ENCODE data around the gene PHC3.
A peak's percentile ranks its signal among the peaks of the same experiment; 100 is the strongest.

Gene PHC3

GRCh38 chr3:170050753-170051152 lies 130.8 kb downstream of the PHC3 start:
- no peak for TF ChIP-seq Cebpa-rat (IDR thresholded peaks at IDR 0.05)
- H3K27me3 ChIP-seq, result no peaks in the 10 kb centered on the region

GRCh38 chr3:170049146-170050000 lies 132.2 kb downstream of the PHC3 start:
- H3K27me3 ChIP-seq, result no peaks in the 10 kb centered on the region
- H3K4me3 ChIP-seq, result no peak overlapping the region
- no peak for TF ChIP-seq Cebpa-rat (IDR thresholded peaks at IDR 0.05)
- no peak overlapping the region for H3K27ac ChIP-seq
- no peak overlapping the region; the same call in 1 of the 2 replicates for H3K4me2 ChIP-seq
- no peaks in the 10 kb centered on the region for H4K20me1 ChIP-seq
- no peak overlapping the region for H3K9ac ChIP-seq
- no peaks in the 10 kb centered on the region for H3K9me3 ChIP-seq
- peaks cover 29% of the 10 kb centered on the region for H3K4me1 ChIP-seq
- H3K36me3 ChIP-seq, result no peaks in the 10 kb centered on the region

More at GRCh38 chr3:170050753-170051152, 130.8 kb downstream of the PHC3 start:
- no peak overlapping the region for H3K27ac ChIP-seq
- no peaks in the 10 kb centered on the region for H4K20me1 ChIP-seq
- no peaks in the 10 kb centered on the region for H3K36me3 ChIP-seq
- no peak overlapping the region for H3K4me3 ChIP-seq
- peaks cover 16% of the 10 kb centered on the region for H3K4me1 ChIP-seq
- H3K9ac ChIP-seq, result no peak overlapping the region
- no peaks in the 10 kb centered on the region for H3K9me3 ChIP-seq
- no peak overlapping the region for H3K4me2 ChIP-seq

- TF ChIP-seq Cebpa-rat (IDR thresholded peaks at IDR 0.05), result no peak
- H3K27me3 ChIP-seq, result no peaks in the 10 kb centered on the region
- H3K4me2 ChIP-seq, result no peak overlapping the region
- H3K9ac ChIP-seq, result no peak overlapping the region
- no peaks in the 10 kb centered on the region for H3K9me3 ChIP-seq
- H3K36me3 ChIP-seq, result no peaks in the 10 kb centered on the region
- peaks cover 43% of the 10 kb centered on the region for H3K4me1 ChIP-seq
- H3K4me3 ChIP-seq, result no peak overlapping the region
- H3K27ac ChIP-seq, result no peak overlapping the region
- H4K20me1 ChIP-seq, result no peaks in the 10 kb centered on the region
Observed at GRCh38 chr3:170047133-170047404, 134.5 kb downstream of the PHC3 start.

GRCh38 chr3:170046269-170047132 lies 135.0 kb downstream of the PHC3 start:
- Histone ChIP-seq H4K20me1 (no peaks in the 10 kb centered on the region), H3K9me3 (0 out of 2 replicates have a peak, but pooled peaks cover 2% of the 10 kb centered on the region), H3K27me3 (peaks cover 1% of the 10 kb centered on the region; the same call in 1 of the 2 replicates), H3K9ac (no peak overlapping the region), H3K4me2 (peak overlapping the region; percentile 83; the same call in 1 of the 2 replicates), H3K4me3 (no peak overlapping the region), H3K27ac (no peak overlapping the region), H3K4me1 (peaks cover 43% of the 10 kb centered on the region), H3K36me3 (no peaks in the 10 kb centered on the region)
- no peak for TF ChIP-seq Cebpa-rat (IDR thresholded peaks at IDR 0.05)

GRCh38 chr3:170044795-170045244 lies 136.7 kb downstream of the PHC3 start:
- peaks cover 43% of the 10 kb centered on the region for H3K4me1 ChIP-seq
- H3K27ac ChIP-seq, result peak overlapping the region; percentile 24; the same call in 1 of the 2 replicates
- no peaks in the 10 kb centered on the region for H3K36me3 ChIP-seq
- H3K4me3 ChIP-seq, result no peak overlapping the region
- no peak for TF ChIP-seq Cebpa-rat (IDR thresholded peaks at IDR 0.05)
- H3K27me3 ChIP-seq, result peaks cover 18% of the 10 kb centered on the region
- peak overlapping the region; percentile 83 for H3K4me2 ChIP-seq
- H3K9me3 ChIP-seq, result 0 out of 2 replicates have a peak, but pooled peaks cover 5% of the 10 kb centered on the region
- H3K9ac ChIP-seq, result no peak overlapping the region
- no peaks in the 10 kb centered on the region for H4K20me1 ChIP-seq

- Histone ChIP-seq H3K9me3 (0 out of 2 replicates have a peak, but pooled peaks cover 5% of the 10 kb centered on the region), H3K4me3 (no peak overlapping the region), H3K4me2 (peak overlapping the region; percentile 83), H3K9ac (no peak overlapping the region), H3K27ac (peak overlapping the region; percentile 24; the same call in 1 of the 2 replicates), H3K36me3 (no peaks in the 10 kb centered on the region), H4K20me1 (no peaks in the 10 kb centered on the region; the same call in 1 of the 2 replicates), H3K27me3 (peaks cover 24% of the 10 kb centered on the region), H3K4me1 (peaks cover 37% of the 10 kb centered on the region)
- TF ChIP-seq Cebpa-rat (IDR thresholded peaks at IDR 0.05), result no peak
Observed at GRCh38 chr3:170044271-170044670, 137.3 kb downstream of the PHC3 start.

GRCh38 chr3:170043506-170043905 lies 138.0 kb downstream of the PHC3 start:
- H3K9ac ChIP-seq, result no peak overlapping the region
- H3K4me1 ChIP-seq, result peaks cover 37% of the 10 kb centered on the region
- no peak overlapping the region for H3K27ac ChIP-seq
- no peaks in the 10 kb centered on the region for H3K36me3 ChIP-seq
- H3K9me3 ChIP-seq, result 0 out of 2 replicates have a peak, but pooled peaks cover 5% of the 10 kb centered on the region
- no peaks in the 10 kb centered on the region; the same call in 1 of the 2 replicates for H4K20me1 ChIP-seq
- no peak overlapping the region for H3K4me3 ChIP-seq
- H3K4me2 ChIP-seq, result peak overlapping the region; percentile 83
- peaks cover 31% of the 10 kb centered on the region for H3K27me3 ChIP-seq
- TF ChIP-seq Cebpa-rat (IDR thresholded peaks at IDR 0.05), result no peak

GRCh38 chr3:170040418-170040817 lies 141.1 kb downstream of the PHC3 start:
- no peak overlapping the region for H3K27ac ChIP-seq
- no peak overlapping the region for H3K9ac ChIP-seq
- 0 out of 2 replicates have a peak, but pooled peaks cover 5% of the 10 kb centered on the region for H3K9me3 ChIP-seq
- no peak overlapping the region; the same call in 1 of the 2 replicates for H3K4me2 ChIP-seq
- H3K36me3 ChIP-seq, result no peaks in the 10 kb centered on the region
- H3K4me3 ChIP-seq, result no peak overlapping the region
- no peaks in the 10 kb centered on the region; the same call in 1 of the 2 replicates for H4K20me1 ChIP-seq
- TF ChIP-seq Cebpa-rat (IDR thresholded peaks at IDR 0.05), result no peak
- H3K4me1 ChIP-seq, result peaks cover 38% of the 10 kb centered on the region
- peaks cover 48% of the 10 kb centered on the region for H3K27me3 ChIP-seq

- no peaks in the 10 kb centered on the region; the same call in 1 of the 2 replicates for H4K20me1 ChIP-seq
- no peaks in the 10 kb centered on the region for H3K36me3 ChIP-seq
- peaks cover 27% of the 10 kb centered on the region for H3K4me1 ChIP-seq
- H3K4me2 ChIP-seq, result peak overlapping the region; percentile 92
- peaks cover 48% of the 10 kb centered on the region for H3K27me3 ChIP-seq
- no peak for TF ChIP-seq Cebpa-rat (IDR thresholded peaks at IDR 0.05)
- H3K27ac ChIP-seq, result no peak overlapping the region
- H3K9ac ChIP-seq, result peak overlapping the region; percentile 49
- H3K4me3 ChIP-seq, result peak overlapping the region; percentile 79
- H3K9me3 ChIP-seq, result peaks cover 12% of the 10 kb centered on the region; the same call in 1 of the 2 replicates
Observed at GRCh38 chr3:170038434-170039110, 143.0 kb downstream of the PHC3 start.

Measured in BLaER1 (cell line).